Stimulated activated CD8-positive, alpha-beta memory T cell treated with anti-CD3 and anti-CD28 coated beads, Interleukin-15, amount 100 ng/mL, for 24 hours (primary cell): ENCODE results near the gene KXD1.
"Not testable (repeated sequence)": the region's sequence is repeated elsewhere in the genome, so short reads cannot be mapped to it uniquely, and the experiment has no call there.

Experiments used
- DNase-seq: peaks from one replicate; pipeline ENCODE4 v3.0.0-alpha.2; 2020; ENCODE audit warnings: low read depth

The KXD1 gene

DNA sequence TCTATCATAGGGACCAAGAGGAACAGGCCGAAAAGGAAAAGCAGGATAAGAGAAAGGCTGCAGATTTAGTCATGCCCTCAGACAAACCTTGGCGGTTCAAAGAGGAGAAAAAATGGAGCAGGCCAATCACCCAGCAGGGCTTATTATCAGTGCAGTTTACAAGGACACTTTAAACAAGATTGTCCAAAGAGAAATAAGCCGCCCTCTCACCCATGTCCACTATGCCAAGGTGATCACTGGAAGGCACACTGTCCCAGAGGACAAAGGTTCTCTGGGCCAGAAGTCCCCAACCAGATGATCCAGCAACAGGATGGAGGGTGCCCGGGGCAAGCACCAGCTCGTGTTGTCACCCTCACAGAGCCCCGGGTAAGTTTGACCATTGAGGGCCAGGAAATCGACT is 22.6 kb downstream of the KXD1 start:
- no peak for DNase-seq

DNA sequence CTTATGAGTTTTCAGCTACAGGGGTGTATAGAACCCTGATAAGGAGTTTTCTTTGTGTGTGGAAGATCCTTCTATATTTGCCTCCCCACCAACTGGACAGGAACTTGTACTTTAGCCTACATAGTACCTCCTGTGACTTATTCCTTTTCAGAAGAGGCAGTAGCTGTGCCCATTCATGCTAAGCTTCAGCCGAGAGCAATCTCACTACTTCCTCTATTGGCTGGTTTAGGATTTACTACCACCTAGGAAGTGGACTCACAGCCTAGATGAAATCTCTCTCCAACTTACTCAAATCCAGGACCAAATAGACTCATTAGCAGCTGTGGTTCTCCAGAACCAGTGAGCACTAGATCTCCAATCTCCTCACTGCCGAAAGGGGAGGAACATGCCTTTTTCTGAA is 28.6 kb downstream of the KXD1 start:
- no peak for DNase-seq

GRCh38 chr19:18587561-18587960 is 29.9 kb downstream of the KXD1 start:
- DNase-seq: no peak

DNA sequence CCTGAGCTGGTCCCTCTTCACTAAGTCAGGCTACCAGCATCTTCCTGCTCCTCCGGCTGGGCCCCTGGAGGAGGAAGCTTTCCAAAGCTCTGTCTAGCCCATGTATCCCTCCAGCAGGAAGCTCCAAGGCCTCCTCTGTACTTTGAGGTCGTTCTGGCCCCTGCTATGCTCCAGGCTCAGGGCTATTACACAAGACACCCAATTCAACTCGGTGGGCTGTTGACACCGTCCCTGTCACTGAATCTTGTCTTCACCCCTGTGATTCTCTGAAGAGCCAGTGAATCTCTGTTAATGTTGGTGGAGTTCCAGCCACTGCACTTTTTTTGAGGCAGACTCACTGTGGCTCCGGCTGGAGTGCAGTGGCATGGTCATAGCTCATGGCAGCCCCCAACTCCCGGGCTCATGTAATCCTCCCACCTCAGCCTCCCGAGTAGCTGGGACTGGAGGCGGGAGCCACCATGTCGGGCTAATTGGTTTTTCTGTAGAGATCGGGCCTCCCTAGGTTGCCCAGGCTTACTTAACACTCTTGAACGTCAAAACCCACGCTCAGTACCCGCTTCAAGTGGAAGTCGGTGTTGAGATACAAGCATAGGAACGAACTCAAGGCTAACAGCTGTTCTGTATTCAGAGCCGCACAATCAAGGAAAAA is 30.4 kb downstream of the KXD1 start:
- DNase-seq: no peak

GRCh38 chr19:18588611-18589379 is 31.1 kb downstream of the KXD1 start, which contains the start of gene REX1BD:
Gene REX1BD, plus strand, starts transcription at chr19:18588798. Its CDS starts 4 bp downstream, at chr19:18588802.
- peak; percentile 76 for DNase-seq

DNA sequence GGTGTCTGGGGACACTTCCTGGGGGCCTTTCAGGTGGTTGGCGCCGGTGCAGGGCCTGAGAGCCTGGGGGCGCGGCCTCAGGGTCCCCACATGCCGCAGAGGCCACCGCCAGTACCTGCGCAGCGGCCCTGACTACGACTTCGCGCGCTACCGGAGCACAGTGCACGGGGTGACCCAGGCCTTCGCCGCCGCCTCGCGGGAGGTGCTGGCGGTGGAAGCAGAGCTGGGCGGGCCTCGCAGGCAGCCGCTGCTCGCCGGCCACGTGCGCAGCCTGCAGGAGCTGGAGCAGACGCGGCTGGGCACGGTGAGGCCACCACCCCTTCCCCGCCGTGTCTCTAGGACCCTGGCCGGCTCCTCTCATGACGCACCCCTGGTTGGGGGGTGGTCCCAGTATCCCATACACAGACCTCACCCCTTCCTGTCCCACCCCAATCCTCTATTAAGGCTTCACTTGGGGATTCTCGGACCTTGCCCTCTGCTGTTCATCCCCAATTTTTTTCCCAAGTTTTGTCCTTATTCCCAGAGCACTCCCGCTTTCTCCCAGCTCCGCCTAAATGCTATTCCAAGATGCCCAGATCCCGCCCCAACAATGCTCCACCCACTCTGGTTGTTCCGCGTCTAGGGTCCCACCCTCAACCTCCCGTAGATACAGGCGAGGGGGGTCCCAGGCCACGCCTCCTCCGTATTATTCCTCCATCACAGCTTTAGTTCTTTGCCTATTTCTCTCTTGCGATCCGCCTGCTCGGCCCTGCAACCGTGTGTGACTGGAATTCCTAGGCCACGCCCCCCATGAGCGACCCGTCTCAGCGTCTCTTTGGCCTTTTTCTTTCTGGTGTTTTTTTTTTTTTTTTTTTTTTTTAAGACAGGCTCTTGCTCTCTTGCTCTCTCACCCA is 32.0 kb downstream of the KXD1 start:
- DNase-seq: peak; percentile 39

GRCh38 chr19:18590273-18591272 is 32.9 kb downstream of the KXD1 start:
- no peak for DNase-seq

GRCh38 chr19:18591735-18592385 is 34.2 kb downstream of the KXD1 start:
- no peak for DNase-seq

DNA sequence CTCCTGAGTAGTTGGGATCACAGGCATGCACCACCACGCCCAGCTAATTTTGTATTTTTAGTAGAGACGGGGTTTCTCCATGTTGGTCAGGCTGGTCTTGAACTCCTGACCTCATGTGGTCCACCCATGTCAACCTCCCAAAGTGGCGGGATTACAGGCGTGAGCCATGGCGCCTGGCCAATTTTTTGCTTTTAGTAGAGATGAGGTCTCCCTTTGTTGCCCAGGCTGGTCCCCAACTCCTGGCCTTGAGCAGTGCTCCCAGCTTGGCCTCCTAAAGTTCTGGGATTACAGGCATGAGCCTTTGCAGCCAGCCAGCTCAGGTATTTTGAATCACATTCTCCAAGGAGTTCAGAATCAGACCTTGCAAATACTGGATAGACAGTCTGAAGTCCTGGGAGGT is 35.1 kb downstream of the KXD1 start:
- DNase-seq: not testable (repeated sequence)

DNA sequence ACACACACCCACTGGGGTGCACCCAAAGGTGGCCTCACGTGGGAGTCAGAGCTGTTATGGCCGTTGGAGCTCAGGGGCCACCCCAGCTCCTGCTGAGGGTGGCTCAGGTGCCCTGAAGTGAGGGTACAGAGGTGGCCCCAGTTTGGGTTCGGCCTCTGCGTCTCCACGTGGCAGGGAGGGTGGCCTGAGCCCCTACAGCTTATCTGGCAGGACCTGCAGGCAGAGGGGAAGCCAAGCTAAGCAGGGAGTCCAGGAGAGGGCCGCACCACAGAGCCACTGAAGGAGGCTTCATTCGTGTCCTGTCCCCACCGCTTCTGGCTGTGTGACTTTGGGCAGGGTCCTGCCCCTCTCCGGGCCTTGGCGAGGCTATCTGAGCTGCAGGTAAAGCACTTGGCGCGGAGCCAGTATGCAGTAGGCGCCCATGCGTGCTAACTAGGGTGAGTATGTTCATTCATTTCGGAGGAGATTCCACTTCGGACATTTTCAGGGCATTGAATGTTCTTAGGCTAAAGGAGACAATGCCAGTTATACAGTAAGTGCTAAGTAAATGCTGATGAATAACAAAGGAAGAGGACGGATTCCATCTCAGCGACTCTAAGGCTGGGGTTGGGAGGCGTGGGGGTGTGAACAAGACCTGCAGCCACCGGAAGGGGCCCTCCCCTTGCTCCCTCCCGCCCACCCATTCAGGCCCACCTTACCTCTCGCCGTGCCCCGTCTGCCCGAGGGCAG is 35.9 kb downstream of the KXD1 start:
- DNase-seq: no peak

GRCh38 chr19:18594096-18594823 is 36.6 kb downstream of the KXD1 start:
- DNase-seq: peak; percentile 52

- no peak for DNase-seq
Measured at GRCh38 chr19:18594824-18595373, 37.2 kb downstream of the KXD1 start.

- no peak for DNase-seq
Measured at GRCh38 chr19:18595475-18595874, 37.8 kb downstream of the KXD1 start.

DNA sequence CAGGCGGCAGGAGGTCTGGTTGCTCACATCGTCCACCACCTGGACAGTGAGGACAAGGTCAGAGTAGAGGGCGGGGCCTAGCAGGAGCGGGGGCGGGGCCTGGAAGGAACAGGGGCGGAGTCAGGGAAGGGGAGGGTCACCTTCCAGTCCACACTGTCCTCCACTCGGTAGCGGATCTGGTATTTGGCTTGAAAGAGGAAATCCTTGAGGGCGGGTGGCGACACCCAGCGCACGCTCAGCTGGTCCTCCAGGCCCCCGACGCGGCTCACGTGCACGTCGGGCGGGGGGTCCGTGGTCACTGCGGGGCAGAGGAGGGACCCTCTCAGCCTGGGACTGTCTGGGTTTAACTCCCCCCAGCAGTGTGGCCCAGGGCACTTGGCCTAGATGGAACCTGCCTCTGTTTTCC is 39.1 kb downstream of the KXD1 start:
- DNase-seq: no peak

GRCh38 chr19:18597809-18598660 is 40.4 kb downstream of the KXD1 start:
- DNase-seq: no peak

- DNase-seq: no peak
Measured at GRCh38 chr19:18599485-18599884, 41.8 kb downstream of the KXD1 start.

DNA sequence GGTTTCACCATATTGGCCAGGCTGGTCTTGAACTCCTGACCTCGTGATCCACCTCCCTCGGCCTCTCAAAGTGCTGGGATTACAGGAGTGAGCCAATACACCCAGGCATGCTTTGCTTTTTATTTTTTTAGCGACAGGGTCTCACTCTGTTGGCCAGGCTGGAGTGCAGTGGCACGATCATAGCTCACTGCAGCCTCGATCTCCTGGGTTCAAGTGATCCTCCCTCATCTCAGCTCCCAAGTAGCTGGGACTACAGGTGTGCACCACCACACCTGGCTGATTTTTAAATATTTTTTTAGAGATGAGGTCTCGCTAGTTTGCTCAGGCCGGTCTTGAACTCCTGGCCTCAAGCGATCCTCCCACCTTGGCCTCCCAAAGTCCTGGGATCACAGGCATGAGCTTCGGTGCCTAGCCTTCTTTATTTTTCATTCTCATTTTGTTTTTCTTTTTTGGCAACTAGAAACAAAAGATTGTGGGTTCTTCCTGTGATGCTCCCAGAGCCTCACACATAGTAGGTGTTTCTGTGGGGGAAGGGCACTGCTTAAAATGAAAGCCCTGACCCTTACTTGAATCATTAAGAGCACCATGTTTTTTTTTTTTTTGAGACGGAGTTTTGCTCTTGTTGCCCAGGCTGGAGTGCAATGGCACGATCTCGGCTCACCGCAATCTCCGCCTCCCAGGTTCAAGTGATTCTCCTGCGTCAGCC is 43.2 kb downstream of the KXD1 start:
- DNase-seq: not testable (repeated sequence)
